AG20443 (cell line): ENCODE measurements around the gene NRXN3.

Experiments
- DNase-seq: peaks from one replicate; pipeline ENCODE4 v3.0.0; 2012; ENCODE audit warnings: low spot score, mixed read lengths

Gene NRXN3

GRCh38 chr14:78933948-78934524, 763.9 kb downstream of the NRXN3 start:
- peak; percentile 55 for DNase-seq

- no peak for DNase-seq
These were observed 776.8 kb downstream of the NRXN3 start for GRCh38 chr14:78946949-78947348.

GRCh38 chr14:78947681-78948080, 777.5 kb downstream of the NRXN3 start:
- no peak for DNase-seq

- DNase-seq: peak; percentile 51
These were observed 780.5 kb downstream of the NRXN3 start for GRCh38 chr14:78950649-78951048.

- no peak for DNase-seq
These were observed 781.4 kb downstream of the NRXN3 start for GRCh38 chr14:78951602-78952001.

- DNase-seq: peak; percentile 85
These were observed 789.6 kb downstream of the NRXN3 start for GRCh38 chr14:78959674-78960264.

GRCh38 chr14:78967111-78967809, 797.1 kb downstream of the NRXN3 start:
- DNase-seq: peak; percentile 20

GRCh38 chr14:78968265-78968664, 798.1 kb downstream of the NRXN3 start:
- DNase-seq: no peak

GRCh38 chr14:78970677-78971076, 800.5 kb downstream of the NRXN3 start:
- DNase-seq: no peak

- no peak for DNase-seq
These were observed 802.3 kb downstream of the NRXN3 start for GRCh38 chr14:78972440-78972839.

GRCh38 chr14:78974691-78975090, 804.5 kb downstream of the NRXN3 start:
- no peak for DNase-seq

- DNase-seq: no peak
These were observed 805.6 kb downstream of the NRXN3 start for GRCh38 chr14:78975734-78976133.

- DNase-seq: no peak
These were observed 808.7 kb downstream of the NRXN3 start for GRCh38 chr14:78978896-78979295.

- no peak for DNase-seq
These were observed 812.4 kb downstream of the NRXN3 start for GRCh38 chr14:78982551-78982950.

- DNase-seq: no peak
These were observed 813.0 kb downstream of the NRXN3 start for GRCh38 chr14:78983126-78983525.

- DNase-seq: peak; percentile 10
These were observed 815.7 kb downstream of the NRXN3 start for GRCh38 chr14:78985668-78986381.

- DNase-seq: no peak
These were observed 816.8 kb downstream of the NRXN3 start for GRCh38 chr14:78986989-78987388.

GRCh38 chr14:78989221-78989620, 819.0 kb downstream of the NRXN3 start:
- no peak for DNase-seq

- no peak for DNase-seq
These were observed 822.7 kb downstream of the NRXN3 start for GRCh38 chr14:78992867-78993266.

GRCh38 chr14:78997811-78998210, 827.6 kb downstream of the NRXN3 start:
- no peak for DNase-seq

GRCh38 chr14:79009286-79009685, 839.1 kb downstream of the NRXN3 start:
- no peak for DNase-seq

GRCh38 chr14:79011091-79011919, 841.1 kb downstream of the NRXN3 start:
- DNase-seq: peak; percentile 52
